GM12892 (cell line): ENCODE data around the gene CLCN4.

Experiments used
- DNase-seq: peaks from one replicate; pipeline ENCODE4 v3.0.0; 2011; ENCODE audit not compliant: insufficient read length
- FAIRE-seq: peaks from 2 replicates; lab custom pipeline; 2011; peaks lifted over from hg19 to GRCh38; lab: Jason Lieb, UNC
- POLR2A ChIP-seq: IDR thresholded peaks from 2 replicates; pipeline ENCODE4 v1.6.1; 2011; ENCODE audit warnings: low read depth, low read length, control low read depth
- POLR2AphosphoS5 ChIP-seq: IDR thresholded peaks from 2 replicates; pipeline ENCODE4 v1.6.1; 2011; ENCODE audit warnings: low read depth, low read length, control low read depth
- TAF1 ChIP-seq: IDR thresholded peaks from 2 replicates; pipeline ENCODE4 v1.6.1; 2011; ENCODE audit warnings: low read depth, mild to moderate bottlenecking, control low read depth, low read length, borderline replicate concordance

The CLCN4 gene

GRCh38 chrX:10239611-10240064, 82.9 kb downstream of the CLCN4 start:
- DNase-seq: no peak
- FAIRE-seq: peak; percentile 38
- TF ChIP-seq POLR2A (no peak), POLR2AphosphoS5 (no peak), TAF1 (no peak)

GRCh38 chrX:10240918-10241317, 84.1 kb downstream of the CLCN4 start:
- peak; percentile 60 for FAIRE-seq
- DNase-seq: no peak

GRCh38 chrX:10242026-10242425, 85.3 kb downstream of the CLCN4 start:
- FAIRE-seq: no peak
- DNase-seq: no peak
- TF ChIP-seq POLR2A (no peak), TAF1 (no peak), POLR2AphosphoS5 (no peak)

More at GRCh38 chrX:10240918-10241317, 84.1 kb downstream of the CLCN4 start:
- TF ChIP-seq POLR2AphosphoS5 (no peak), TAF1 (no peak), POLR2A (no peak)

GRCh38 chrX:10243106-10243505, 86.3 kb downstream of the CLCN4 start:
- no peak for DNase-seq
- no peak for FAIRE-seq
- TF ChIP-seq TAF1 (no peak), POLR2AphosphoS5 (no peak), POLR2A (no peak)

GRCh38 chrX:10244915-10245622, 88.3 kb downstream of the CLCN4 start:
- FAIRE-seq: peak; percentile 68
- TF ChIP-seq POLR2A (no peak), TAF1 (no peak), POLR2AphosphoS5 (no peak)

GRCh38 chrX:10245886-10246285, 89.1 kb downstream of the CLCN4 start:
- FAIRE-seq: no peak
- no peak for DNase-seq
- TF ChIP-seq POLR2AphosphoS5: no peak
- TF ChIP-seq POLR2A: no peak
- TF ChIP-seq TAF1: no peak

More at GRCh38 chrX:10244915-10245622, 88.3 kb downstream of the CLCN4 start:
- DNase-seq: no peak

- FAIRE-seq (no peak), DNase-seq (no peak)
- TF ChIP-seq POLR2AphosphoS5 (no peak), POLR2A (no peak), TAF1 (no peak)
Measured at GRCh38 chrX:10246297-10246696, 89.5 kb downstream of the CLCN4 start.

GRCh38 chrX:10246846-10247245, 90.1 kb downstream of the CLCN4 start:
- no peak for FAIRE-seq
- no peak for DNase-seq
- TF ChIP-seq POLR2AphosphoS5: no peak
- TF ChIP-seq TAF1: no peak
- TF ChIP-seq POLR2A: no peak

- FAIRE-seq (no peak), DNase-seq (no peak)
- no peak for TF ChIP-seq TAF1
- TF ChIP-seq POLR2A: no peak
- no peak for TF ChIP-seq POLR2AphosphoS5
Measured at GRCh38 chrX:10254739-10255138, 98.0 kb downstream of the CLCN4 start.

GRCh38 chrX:10259716-10260115, 102.9 kb downstream of the CLCN4 start:
- TF ChIP-seq POLR2AphosphoS5: no peak
- TF ChIP-seq TAF1: no peak
- no peak for TF ChIP-seq POLR2A
- FAIRE-seq: no peak
- DNase-seq: no peak

GRCh38 chrX:10265775-10266174, 109.0 kb downstream of the CLCN4 start:
- DNase-seq: no peak
- TF ChIP-seq POLR2AphosphoS5 (no peak), POLR2A (no peak), TAF1 (no peak)
- no peak for FAIRE-seq

- FAIRE-seq (no peak), DNase-seq (no peak)
- TF ChIP-seq POLR2AphosphoS5 (no peak), TAF1 (no peak), POLR2A (no peak)
Measured at GRCh38 chrX:10278716-10279115, 121.9 kb downstream of the CLCN4 start.
